COLO668 (cell line): Measurements from ENCODE around the gene BTBD16.
A peak's percentile ranks its signal among the peaks of the same experiment; 100 is the strongest.

ENCODE experiments used
- DNase-seq: peaks from one replicate; lab custom pipeline; 2025; ENCODE audit not compliant: unreplicated experiment; lab: John Stamatoyannopoulos, UW

Gene BTBD16

GRCh38 chr10:122338609-122339441 is 67.7 kb downstream of the BTBD16 start:
- DNase-seq, result no peak

DNA sequence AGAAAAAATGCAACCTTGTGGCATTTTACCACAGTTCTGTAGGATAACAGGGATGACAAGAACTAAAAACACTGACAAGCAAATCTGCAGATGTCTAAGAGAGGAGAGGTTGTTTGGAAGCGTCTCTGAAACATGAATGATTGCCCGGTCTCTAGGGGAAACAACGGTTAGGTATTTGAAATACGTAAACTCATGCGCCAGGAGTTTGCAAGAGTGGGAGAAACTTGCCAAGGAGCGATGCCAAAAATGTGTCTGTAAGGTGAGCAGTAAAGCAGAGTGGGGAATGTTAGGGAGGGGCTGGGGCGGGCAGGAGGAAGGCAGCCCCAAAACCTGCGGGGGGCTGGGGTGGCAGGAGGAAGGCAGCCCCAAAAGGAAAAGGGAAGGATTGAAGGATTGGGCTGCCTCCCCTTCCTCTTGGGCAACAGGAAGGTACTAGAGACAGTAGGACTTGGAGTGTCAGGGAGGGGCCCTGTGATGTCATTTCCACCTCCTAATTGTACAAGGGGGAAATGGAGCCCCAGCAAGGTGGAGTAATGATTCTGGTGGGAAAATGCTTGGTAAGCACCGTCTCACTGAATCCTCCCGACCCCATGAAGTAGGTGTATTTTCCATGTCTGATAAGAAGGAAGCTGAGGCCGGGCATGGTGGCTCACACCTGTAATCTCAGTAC is 70.2 kb downstream of the BTBD16 start:
- no peak for DNase-seq

DNA sequence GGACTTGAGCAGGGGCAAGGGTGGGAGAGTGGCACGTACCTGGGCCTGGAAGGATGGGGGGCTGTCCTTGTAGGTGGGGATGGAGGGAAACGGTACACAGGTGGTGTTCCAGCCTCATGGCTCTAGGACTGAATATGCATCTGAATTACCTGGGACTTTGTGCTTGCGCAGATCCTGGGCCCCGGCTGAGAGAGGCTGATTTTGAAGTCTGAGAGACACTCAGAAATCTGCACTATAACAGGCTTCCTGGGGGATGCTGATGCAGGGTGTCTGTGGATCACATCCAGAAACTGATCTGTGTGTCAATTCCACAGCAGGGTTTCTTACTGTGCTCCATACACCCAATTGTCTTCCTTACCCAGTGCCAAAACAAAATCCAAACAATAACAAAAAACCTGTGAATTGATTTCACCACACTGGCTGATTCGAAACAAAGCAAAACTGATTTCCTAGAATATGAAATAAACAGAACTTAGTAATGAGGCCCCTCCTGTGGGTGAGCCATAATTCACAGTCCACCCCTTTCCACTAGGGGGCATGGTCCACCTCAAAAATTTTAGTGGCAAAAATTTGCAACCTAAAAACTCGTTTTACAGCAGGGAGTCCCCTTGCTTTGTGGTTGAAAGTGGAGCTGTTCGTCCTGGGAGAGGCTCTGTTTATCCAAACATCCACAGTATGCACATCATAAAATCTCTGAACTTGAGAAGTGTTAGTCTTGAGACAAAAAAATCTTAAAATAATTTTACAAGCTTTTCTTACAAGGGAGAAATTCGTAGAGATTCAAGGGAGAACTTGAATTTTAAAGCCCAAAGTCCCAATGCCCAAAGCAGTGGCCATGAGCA is 71.4 kb downstream of the BTBD16 start:
- DNase-seq, result peak; percentile 5

- DNase-seq, result no peak
These were observed 72.2 kb downstream of the BTBD16 start for GRCh38 chr10:122343135-122343800.

DNA sequence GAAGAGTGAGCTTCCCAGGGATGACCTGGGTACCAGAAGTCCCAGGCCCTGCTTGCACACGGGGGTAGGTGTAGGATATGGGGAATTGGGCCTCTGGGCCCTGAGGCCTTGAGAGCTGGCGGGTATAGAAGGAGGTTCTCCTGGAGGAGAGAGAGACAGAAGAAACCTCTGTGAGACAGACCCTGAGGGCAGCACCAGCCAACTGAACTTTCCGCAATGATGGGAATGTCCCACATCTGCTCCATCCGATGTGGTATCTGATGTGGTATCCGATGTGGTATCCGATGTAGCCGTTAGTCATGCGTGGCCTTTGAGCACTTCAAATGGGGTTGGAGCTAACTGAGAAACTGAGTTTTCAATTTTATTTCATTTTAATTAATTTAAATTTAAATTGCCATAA is 72.8 kb downstream of the BTBD16 start:
- DNase-seq, result no peak

DNA sequence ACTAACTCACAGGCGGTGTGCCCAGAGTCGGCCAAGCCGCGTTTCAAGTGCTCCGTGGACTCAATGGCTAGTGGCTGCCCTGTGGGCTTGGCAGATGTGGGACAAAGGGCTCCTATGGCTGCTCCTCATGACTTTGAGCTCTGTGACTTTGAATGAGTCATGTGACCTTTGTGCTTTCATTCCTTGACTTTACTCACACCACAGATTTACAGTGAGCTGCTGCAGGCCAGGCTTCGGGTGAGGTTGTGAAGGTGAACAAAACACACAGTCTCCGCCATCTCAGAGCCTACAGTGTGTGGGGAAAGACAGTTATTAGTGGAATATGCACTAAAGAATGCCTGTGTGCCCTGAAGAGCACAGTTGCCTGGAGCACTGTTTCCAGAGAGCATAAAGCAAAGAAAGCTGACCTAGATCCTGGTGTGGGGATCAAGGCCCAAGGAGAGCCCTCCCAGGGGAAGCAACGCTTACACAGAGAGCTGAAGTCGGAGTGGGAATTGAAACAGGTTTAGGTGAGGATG is 73.7 kb downstream of the BTBD16 start:
- no peak for DNase-seq

- DNase-seq, result no peak
These were observed 75.3 kb downstream of the BTBD16 start for GRCh38 chr10:122346326-122346950.

- DNase-seq, result no peak
These were observed 76.2 kb downstream of the BTBD16 start for GRCh38 chr10:122347170-122347841.

DNA sequence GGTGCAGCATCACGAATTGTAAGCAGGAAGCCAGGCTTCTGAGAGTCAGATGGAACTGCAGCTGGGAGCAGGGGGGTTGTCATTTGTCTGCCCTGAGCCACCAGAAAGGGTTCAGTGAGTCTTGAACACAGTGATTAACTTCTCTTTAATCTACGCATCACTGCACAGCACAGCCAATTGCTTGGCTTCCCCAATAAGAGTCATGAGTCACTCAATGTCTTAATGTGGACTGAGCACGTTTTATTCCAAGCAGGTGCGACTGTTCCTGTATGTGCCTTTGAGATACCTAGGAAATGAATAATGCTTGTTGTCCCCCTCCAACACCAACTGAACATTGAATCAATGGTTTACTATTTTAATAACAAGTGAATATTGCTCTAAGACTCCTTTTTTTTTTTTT is 77.4 kb downstream of the BTBD16 start:
- peak; percentile 34 for DNase-seq

DNA sequence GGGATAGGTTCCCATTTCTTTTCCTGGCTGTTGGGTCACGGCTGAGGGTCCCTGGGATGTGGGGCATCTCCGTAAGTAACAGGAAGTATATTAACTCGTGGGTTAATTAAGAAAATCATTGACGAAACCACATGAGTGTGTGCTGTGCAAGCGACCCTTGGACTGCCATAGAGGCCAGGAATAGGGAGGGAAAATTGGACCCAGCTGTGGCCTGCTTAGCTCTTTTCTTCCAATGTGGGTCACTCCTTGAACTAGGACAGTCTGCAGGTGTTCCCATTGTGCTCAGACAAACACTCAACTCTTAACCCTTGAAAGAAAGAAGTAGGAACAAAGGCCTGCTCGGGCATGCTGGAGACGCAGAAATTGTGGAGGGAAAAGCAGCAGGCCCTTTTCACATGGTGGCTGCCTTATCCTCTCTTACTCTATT is 77.9 kb downstream of the BTBD16 start:
- peak; percentile 23 for DNase-seq

DNA sequence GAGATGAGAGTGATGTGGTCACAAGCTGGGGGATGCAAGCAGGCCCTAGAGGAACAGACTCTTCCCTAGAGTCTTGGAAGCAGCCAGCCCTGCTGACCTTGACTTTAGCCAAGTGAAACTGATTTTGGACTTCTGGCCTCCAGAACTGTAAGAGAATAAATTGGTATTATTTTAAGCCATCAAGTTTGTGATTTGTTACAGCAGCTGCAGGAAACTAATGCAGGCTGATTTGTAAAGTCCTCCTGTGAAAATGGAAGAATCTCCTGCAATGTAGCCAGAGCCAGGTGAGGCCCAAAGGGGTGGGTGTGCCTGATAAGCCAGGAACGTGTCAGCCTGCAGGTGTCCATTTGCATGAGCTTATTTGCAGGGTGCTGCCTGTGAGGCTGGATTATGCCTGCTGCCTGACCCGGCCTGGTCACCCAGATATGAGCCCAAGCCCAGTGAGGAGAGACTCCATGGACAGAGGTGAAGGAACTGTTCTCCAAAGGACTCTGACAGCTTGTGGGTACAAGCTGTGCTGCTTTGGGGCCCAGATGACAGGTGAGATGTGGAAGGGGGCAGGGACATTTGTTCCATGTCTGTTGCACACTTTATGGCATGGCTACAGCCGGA is 78.8 kb downstream of the BTBD16 start:
- DNase-seq, result peak; percentile 18

DNA sequence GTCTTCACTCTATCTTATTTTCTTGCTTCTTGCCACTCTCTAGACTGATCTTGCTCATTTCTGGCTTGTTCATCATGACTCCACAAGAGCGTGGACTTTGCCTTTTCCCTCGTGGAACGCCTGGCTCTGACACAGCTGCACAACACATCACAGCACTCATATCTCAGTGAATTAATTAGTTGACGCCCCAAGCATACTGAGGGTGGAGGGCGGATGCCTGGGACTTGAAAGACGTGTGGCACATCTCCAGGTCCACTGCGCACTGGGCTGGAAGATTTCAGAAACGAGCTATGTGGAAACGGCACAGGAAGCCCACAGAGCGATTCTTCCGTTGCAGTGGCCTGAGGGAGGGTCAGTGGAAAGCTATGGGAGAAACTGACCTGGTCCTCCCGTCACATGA is 79.8 kb downstream of the BTBD16 start:
- no peak for DNase-seq

- no peak for DNase-seq
These were observed 81.9 kb downstream of the BTBD16 start for GRCh38 chr10:122352817-122353525.

GRCh38 chr10:122354383-122354782 is 83.3 kb downstream of the BTBD16 start:
- no peak for DNase-seq

- DNase-seq, result no peak
These were observed 86.6 kb downstream of the BTBD16 start for GRCh38 chr10:122357685-122358084.

DNA sequence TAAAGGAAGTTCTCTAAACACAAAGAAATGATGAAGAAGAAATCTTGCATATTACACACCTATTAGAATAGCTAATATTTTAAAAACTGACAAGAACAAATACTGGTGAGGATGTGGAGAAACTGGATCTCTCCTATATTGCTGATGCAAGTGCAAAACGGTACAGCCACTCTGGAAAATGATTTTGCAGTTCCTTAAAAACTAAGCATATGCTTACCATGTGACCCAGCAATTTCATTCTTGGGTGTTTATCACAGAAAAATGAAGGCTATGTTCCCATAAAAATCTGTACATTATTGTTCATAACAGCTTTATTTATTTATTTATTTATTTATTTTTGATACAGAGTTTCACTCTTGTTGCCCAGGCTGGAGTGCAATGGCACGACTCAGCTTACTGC is 88.5 kb downstream of the BTBD16 start:
- no peak for DNase-seq

GRCh38 chr10:122361046-122361445 is 90.0 kb downstream of the BTBD16 start:
- no peak for DNase-seq

DNA sequence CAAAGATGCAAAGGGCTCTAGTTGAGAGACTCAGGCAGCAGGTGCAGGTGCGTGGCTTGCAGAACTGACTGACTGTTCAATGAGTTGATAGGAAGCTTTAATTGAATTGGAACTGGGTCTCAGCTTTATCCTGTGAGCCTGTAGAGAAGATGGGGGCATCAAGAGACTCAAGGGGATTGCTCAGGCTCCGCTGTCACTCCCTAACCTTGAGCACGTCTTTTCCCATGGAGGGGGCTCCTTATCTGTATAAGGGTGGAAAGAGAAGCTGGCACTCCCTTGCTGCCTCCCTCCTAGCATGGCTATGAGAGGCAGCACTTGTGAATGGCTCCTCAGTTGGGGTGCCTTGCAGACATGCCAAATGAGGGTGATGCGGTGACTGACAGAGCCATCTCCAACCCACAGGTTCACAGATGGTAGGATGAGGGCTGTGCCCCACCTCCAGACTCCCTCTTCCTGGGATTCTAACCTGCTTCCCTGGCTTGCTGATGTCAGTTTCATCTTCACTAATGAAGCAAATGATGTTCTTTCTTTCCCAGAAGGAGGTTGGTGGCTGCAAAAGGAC is 91.0 kb downstream of the BTBD16 start:
- no peak for DNase-seq
